ENCODE results near the gene GPR78.
"Not testable (repeated sequence)": the region's sequence is repeated elsewhere in the genome, so short reads cannot be mapped to it uniquely, and the experiment has no call there.

Gene GPR78

DNA sequence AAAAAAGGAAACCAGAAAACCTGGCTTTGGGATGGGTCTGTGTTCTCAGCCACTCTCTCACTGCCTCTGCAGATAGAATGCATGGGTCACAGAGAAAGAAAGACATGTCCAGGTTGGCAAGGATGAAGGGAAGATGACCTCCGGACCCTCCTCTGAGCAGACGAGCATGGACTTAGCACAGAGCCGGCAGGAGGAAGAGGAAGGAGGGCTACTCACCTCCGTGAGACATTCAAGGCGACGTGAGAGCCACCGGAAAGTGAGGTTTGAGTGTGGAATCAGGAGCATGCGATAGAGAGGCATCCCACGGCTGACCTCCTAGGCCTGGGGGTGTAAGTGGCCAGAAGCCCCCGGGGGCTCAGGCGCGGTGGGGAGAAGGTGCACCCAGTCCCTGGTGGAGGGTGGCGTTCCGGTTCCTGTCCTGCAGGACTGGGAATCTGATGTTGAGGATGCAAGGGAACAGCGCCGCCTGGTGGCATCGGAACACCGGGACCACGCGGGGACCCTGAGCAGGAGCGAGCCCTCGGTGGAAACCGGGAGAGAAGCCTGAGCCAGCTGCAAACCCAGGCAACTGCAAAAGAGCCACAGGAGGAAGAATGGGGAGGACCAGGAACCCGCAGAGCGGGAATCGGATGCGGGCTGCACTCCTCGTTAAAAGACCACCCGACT lies 50.2 kb downstream of the GPR78 start:
- not testable (repeated sequence) for DNase-seq; H3K36me3 ChIP-seq (ENCODE audit: control insufficient read depth, insufficient read depth, low read length); H3K4me3 ChIP-seq (ENCODE audit: insufficient read depth, low read depth, low read length, poor library complexity, severe bottlenecking); H3K27me3 ChIP-seq (replicated peaks; ENCODE audit: control insufficient read depth, insufficient read depth, low read length, poor library complexity, severe bottlenecking); H3K27ac ChIP-seq (ENCODE audit: insufficient read depth, low read length, poor library complexity, severe bottlenecking); H3K4me1 ChIP-seq (ENCODE audit: control insufficient read depth, insufficient read depth, low read length, poor library complexity, severe bottlenecking); H3K9me3 ChIP-seq (ENCODE audit: control insufficient read depth, low read length)

DNA sequence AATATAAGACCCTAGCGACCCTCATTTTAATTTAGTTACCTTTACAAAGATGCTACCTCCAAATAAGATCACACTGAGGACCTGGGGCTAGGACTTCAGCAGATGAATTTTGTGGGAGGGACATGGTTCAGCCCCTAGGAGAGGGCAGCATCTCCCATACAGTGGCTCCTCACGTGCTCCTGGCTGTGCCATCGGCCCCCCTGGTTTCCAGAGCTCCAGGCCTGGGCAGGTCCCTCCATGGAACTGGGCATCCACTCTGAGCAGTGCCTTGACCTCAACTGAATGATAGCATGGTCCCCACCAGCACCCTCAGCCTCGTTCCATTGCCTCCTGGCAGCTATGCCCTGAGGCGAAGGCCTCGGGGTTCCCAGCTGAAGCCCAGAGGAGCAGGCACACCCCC lies 51.7 kb downstream of the GPR78 start:
- not testable (repeated sequence) for H3K4me1 ChIP-seq (ENCODE audit: control insufficient read depth, insufficient read depth, low read length, poor library complexity, severe bottlenecking); H3K27ac ChIP-seq (ENCODE audit: insufficient read depth, low read length, poor library complexity, severe bottlenecking); H3K9me3 ChIP-seq (ENCODE audit: control insufficient read depth, low read length); H3K4me3 ChIP-seq (ENCODE audit: insufficient read depth, low read depth, low read length, poor library complexity, severe bottlenecking); H3K27me3 ChIP-seq (replicated peaks; ENCODE audit: control insufficient read depth, insufficient read depth, low read length, poor library complexity, severe bottlenecking); H3K36me3 ChIP-seq (ENCODE audit: control insufficient read depth, insufficient read depth, low read length); DNase-seq

- H3K27ac ChIP-seq (ENCODE audit: insufficient read depth, low read length, poor library complexity, severe bottlenecking); H3K4me3 ChIP-seq (ENCODE audit: insufficient read depth, low read depth, low read length, poor library complexity, severe bottlenecking); H3K27me3 ChIP-seq (replicated peaks; ENCODE audit: control insufficient read depth, insufficient read depth, low read length, poor library complexity, severe bottlenecking); H3K9me3 ChIP-seq (ENCODE audit: control insufficient read depth, low read length); H3K4me1 ChIP-seq (ENCODE audit: control insufficient read depth, insufficient read depth, low read length, poor library complexity, severe bottlenecking); H3K36me3 ChIP-seq (ENCODE audit: control insufficient read depth, insufficient read depth, low read length); DNase-seq: not testable (repeated sequence)
Measured at GRCh38 chr4:8634773-8635172, 54.6 kb downstream of the GPR78 start.

DNA sequence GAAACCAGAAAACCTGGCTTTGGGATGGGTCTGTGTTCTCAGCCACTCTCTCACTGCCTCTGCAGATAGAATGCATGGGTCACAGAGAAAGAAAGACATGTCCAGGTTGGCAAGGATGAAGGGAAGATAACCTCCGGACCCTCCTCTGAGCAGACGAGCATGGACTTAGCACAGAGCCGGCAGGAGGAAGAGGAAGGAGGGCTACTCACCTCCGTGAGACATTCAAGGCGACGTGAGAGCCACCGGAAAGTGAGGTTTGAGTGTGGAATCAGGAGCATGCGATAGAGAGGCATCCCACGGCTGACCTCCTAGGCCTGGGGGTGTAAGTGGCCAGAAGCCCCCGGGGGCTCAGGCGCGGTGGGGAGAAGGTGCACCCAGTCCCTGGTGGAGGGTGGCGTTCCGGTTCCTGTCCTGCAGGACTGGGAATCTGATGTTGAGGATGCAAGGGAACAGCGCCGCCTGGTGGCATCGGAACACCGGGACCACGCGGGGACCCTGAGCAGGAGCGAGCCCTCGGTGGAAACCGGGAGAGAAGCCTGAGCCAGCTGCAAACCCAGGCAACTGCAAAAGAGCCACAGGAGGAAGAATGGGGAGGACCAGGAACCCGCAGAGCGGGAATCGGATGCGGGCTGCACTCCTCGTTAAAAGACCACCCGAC lies 55.8 kb downstream of the GPR78 start:
- not testable (repeated sequence) for H3K9me3 ChIP-seq (ENCODE audit: control insufficient read depth, low read length); DNase-seq; H3K27ac ChIP-seq (ENCODE audit: insufficient read depth, low read length, poor library complexity, severe bottlenecking); H3K27me3 ChIP-seq (replicated peaks; ENCODE audit: control insufficient read depth, insufficient read depth, low read length, poor library complexity, severe bottlenecking); H3K4me1 ChIP-seq (ENCODE audit: control insufficient read depth, insufficient read depth, low read length, poor library complexity, severe bottlenecking); H3K4me3 ChIP-seq (ENCODE audit: insufficient read depth, low read depth, low read length, poor library complexity, severe bottlenecking); H3K36me3 ChIP-seq (ENCODE audit: control insufficient read depth, insufficient read depth, low read length)
